ENCODE data around the gene CYGB.
"Not testable (repeated sequence)": the region's sequence is repeated elsewhere in the genome, so short reads cannot be mapped to it uniquely, and the experiment has no call there.

CYGB gene

GRCh38 chr17:76538941-76539570 lies 1.5 kb upstream of the CYGB start:
- DNase-seq: no peak

GRCh38 chr17:76538281-76538931 lies 897 bp upstream of the CYGB start:
- no peak for DNase-seq

- peak in 1 of 56 donors; percentile 42 for DNase-seq
Measured at GRCh38 chr17:76537288-76537577, 276 bp downstream of the CYGB start.

GRCh38 chr17:76536511-76537287 lies 810 bp downstream of the CYGB start:
- DNase-seq: no peak

DNA sequence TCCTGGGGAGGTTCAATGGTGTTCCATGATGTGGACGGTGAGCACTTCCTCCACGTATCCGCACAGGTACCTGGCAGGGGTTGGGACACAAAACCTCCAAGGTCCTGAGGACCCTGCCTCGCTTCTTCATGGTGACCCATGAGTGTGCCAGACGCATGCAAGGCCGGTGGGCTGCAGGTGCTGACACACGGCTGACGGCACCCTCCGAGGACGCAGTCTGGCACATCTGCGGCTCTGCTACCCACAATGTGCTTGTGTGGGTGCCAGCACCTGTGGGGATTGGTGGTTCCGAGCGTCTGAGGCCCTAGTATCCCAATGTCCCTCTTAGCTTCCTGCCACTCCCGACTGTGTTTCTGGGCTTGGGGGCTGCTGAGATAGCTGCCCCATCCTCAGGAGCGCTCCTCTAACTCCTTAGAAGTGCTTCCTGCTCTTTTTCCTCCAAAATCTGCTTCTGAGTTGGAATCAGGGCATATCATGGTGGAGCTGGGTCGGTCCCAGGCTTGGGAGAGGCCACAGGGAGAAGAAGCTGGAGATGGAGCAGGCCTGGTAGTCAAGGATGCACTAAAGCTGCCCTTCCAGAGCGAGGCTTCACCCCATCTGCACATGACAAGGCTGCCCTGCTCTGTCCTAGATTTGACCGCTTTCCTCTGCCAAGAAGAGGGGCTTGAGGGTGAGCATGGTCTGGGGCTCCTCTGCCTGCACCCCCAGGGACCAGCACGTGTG lies 1.6 kb downstream of the CYGB start:
- DNase-seq: no peak

GRCh38 chr17:76534831-76535732 lies 2.4 kb downstream of the CYGB start:
- peak in 1 of 56 donors; percentile 24 for DNase-seq

GRCh38 chr17:76533640-76534359 lies 3.7 kb downstream of the CYGB start:
- not testable (repeated sequence) for DNase-seq

GRCh38 chr17:76532072-76532651 lies 5.3 kb downstream of the CYGB start:
- DNase-seq: no peak

- DNase-seq: no peak
Measured at GRCh38 chr17:76531486-76532038, 5.9 kb downstream of the CYGB start.

GRCh38 chr17:76530811-76531485 lies 6.6 kb downstream of the CYGB start:
- no peak for DNase-seq

DNA sequence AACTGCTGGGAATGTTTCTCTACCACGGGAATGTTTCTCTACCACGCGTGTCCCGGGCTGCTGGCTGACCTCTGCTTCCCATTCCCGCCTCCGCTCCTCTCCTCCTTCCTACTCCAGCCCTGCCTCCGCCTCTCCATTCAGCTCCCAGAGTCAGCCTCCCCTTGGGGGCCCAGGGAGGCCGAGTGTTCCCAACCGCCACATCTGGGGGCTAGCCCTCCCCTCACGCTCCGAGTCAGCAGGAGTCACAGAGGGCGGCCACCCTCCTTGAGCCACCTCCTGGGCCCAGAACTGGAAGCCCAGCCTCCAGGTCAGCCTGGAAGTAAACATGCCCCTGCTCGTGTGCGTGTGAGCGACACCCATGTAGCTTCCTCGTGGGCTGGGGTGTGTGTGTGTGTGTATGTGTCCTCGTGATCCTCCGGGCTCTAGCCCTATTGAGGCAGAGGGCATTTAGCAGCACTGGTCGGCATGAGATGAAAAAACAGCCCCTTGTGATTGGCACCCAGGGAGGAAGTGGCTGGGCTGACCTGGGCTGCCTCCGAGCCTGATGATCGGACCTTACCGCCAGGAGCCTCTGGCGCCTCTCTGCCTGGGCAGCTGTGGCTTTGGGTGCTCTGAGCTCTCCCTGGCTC lies 7.3 kb downstream of the CYGB start:
- DNase-seq: no peak

- peak in 24 of 56 donors; percentile 19 to 79 (median 43) for DNase-seq
Measured at GRCh38 chr17:76529224-76530094, 8.1 kb downstream of the CYGB start.

GRCh38 chr17:76528528-76529223 lies 8.8 kb downstream of the CYGB start:
- DNase-seq: no peak

- no peak for DNase-seq
Measured at GRCh38 chr17:76528156-76528527, 9.4 kb downstream of the CYGB start.

GRCh38 chr17:76527430-76528111 lies 9.9 kb downstream of the CYGB start:
- DNase-seq: no peak

DNA sequence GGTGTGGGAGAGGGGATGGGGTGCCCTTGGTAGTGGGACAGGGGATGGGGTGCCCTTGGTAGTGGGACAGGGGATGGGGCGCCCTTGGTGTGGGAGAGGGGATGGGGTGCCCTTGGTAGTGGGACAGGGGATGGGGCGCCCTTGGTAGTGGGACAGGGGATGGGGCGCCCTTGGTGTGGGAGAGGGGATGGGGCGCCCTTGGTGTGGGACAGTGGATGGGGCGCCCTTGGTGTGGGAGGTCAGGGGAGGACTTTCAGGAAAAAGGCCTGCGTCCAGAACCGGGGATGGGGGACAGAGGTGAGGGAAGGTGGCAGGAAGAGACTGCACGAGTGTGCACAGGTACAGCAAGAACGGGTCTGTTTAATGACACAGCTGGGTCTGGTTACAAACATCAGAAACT lies 10.5 kb downstream of the CYGB start:
- DNase-seq: not testable (repeated sequence)

Data from amygdala (tissue), 56 donors.